SK-N-SH (cell line): ENCODE results near the gene MIDN. TPM values are rescaled to one million over a fixed set of nuclear protein-coding genes. Genes with fewer than 3 reads are reported as not detected.

Experiments used
- CTCF ChIA-PET: fragments of 300-600, 350-600 bp; formaldehyde crosslinking; extraction: SDS; loops from one replicate; lab custom pipeline; 2021; lab: Yijun Ruan, JAX
- POLR2A ChIA-PET: fragments of 350-600 bp; sonication (Branson Sonifier 250); formaldehyde crosslinking; extraction: SDS; loops from one replicate; lab custom pipeline; 2020; ENCODE audit warnings: antibody characterized with exemption, inconsistent platforms; lab: Yijun Ruan, JAX
- DNase-seq: peaks from one replicate; pipeline ENCODE4 v3.0.0; 2012
- H2AFZ ChIP-seq: fragments of 200-600 bp; sonication (generic); 2 replicates; pipeline ENCODE4 v1.8.1; 2016; ENCODE audit warnings: antibody characterized with exemption, mild to moderate bottlenecking, low read depth
- H3F3A ChIP-seq: fragments of 200-600 bp; sonication (generic); replicated peaks from 2 replicates; pipeline ENCODE3; 2016; ENCODE audit warnings: antibody characterized with exemption, mild to moderate bottlenecking; ENCODE audit not compliant: insufficient read depth
- H3K27ac ChIP-seq, 2 experiments: fragments of 200-500 bp in 1 of 2; fragments of 200-600 bp in 1 of 2; sonication (Bioruptor generic) in 1 of 2; sonication (generic), shearing (Covaris generic) in 1 of 2; 2 replicates each; pipeline versions ENCODE4 v1.5.1 to v1.6.1; 2014 to 2016; ENCODE audit warnings: low read depth in 2 of 2, inconsistent platforms in 1 of 2, low read length in 1 of 2, mild to moderate bottlenecking in 1 of 2, mixed read lengths in 1 of 2
- H3K27me3 ChIP-seq: fragments of 200-600 bp; sonication (generic), shearing (Covaris generic); 2 replicates; pipeline ENCODE4 v1.6.1; 2016; ENCODE audit warnings: mixed run types; ENCODE audit not compliant: insufficient read depth
- H3K36me3 ChIP-seq, 2 experiments: fragments of 200-500 bp in 1 of 2; fragments of 200-600 bp in 1 of 2; sonication (Bioruptor generic) in 1 of 2; sonication (generic) in 1 of 2; replicated peaks in 1 of 2; 2 replicates each; pipeline versions ENCODE3 to v1.5.1; 2014 to 2016; ENCODE audit warnings: low read length in 1 of 2, mild to moderate bottlenecking in 1 of 2; ENCODE audit not compliant: insufficient read depth in 2 of 2, control insufficient read depth in 1 of 2
- H3K4me1 ChIP-seq, 2 experiments: fragments of 200-500 bp in 1 of 2; fragments of 200-600 bp in 1 of 2; sonication (Bioruptor generic) in 1 of 2; sonication (generic), shearing (Covaris generic) in 1 of 2; 2 replicates each; pipeline versions ENCODE4 v1.5.1 to v1.6.1; 2014 to 2016; ENCODE audit warnings: low read depth in 1 of 2, low read length in 1 of 2, mixed run types in 1 of 2; ENCODE audit not compliant: insufficient read depth in 2 of 2, control insufficient read depth in 1 of 2
- H3K4me2 ChIP-seq: fragments of 200-600 bp; sonication (generic), shearing (Covaris generic); 2 replicates; pipeline ENCODE4 v1.6.1; 2017; ENCODE audit warnings: mixed run types
- H3K4me3 ChIP-seq, 2 experiments: fragments of 200-500 bp in 1 of 2; fragments of 200-600 bp in 1 of 2; sonication (Bioruptor generic) in 1 of 2; sonication (generic), shearing (Covaris generic) in 1 of 2; 2 replicates each; pipeline versions ENCODE4 v1.5.1 to v1.8.1; 2014 to 2016; ENCODE audit warnings: low read depth in 2 of 2, inconsistent platforms in 1 of 2, low read length in 1 of 2, mild to moderate bottlenecking in 1 of 2, mixed read lengths in 1 of 2, moderate library complexity in 1 of 2
- H3K79me2 ChIP-seq: fragments of 200-600 bp; sonication (generic); 2 replicates; pipeline ENCODE4 v1.8.1; 2017; ENCODE audit warnings: mild to moderate bottlenecking; ENCODE audit not compliant: insufficient read depth
- H3K9ac ChIP-seq: fragments of 200-600 bp; sonication (generic); 2 replicates; pipeline ENCODE4 v1.6.1; 2017; ENCODE audit warnings: mixed run types
- H3K9me2 ChIP-seq: fragments of 200-600 bp; sonication (generic); 2 replicates; pipeline ENCODE4 v1.6.1; 2017; ENCODE audit warnings: mixed run types
- H3K9me3 ChIP-seq: fragments of 200-600 bp; sonication (generic); 2 replicates; pipeline ENCODE4 v1.6.1; 2017; ENCODE audit warnings: mixed run types, mild to moderate bottlenecking, moderate library complexity
- H4K20me1 ChIP-seq: fragments of 200-600 bp; sonication (generic); 2 replicates; pipeline ENCODE4 v1.6.1; 2017; ENCODE audit warnings: mild to moderate bottlenecking, mixed run types; ENCODE audit not compliant: insufficient read depth
- CTCF ChIP-seq: fragments of 200-600 bp; sonication (generic); IDR thresholded peaks from 2 replicates; pipeline ENCODE4 v1.6.1; 2017; ENCODE audit warnings: antibody characterized with exemption, mild to moderate bottlenecking, moderate library complexity
- EP300 ChIP-seq, 2 experiments: IDR thresholded peaks; 2 replicates each; pipeline versions ENCODE4 v1.4.0 to v1.6.1; 2012; ENCODE audit warnings: borderline replicate concordance in 1 of 2, low read depth in 1 of 2, low read length in 1 of 2
- FOSL2 ChIP-seq: IDR thresholded peaks from 2 replicates; pipeline ENCODE4 v1.4.0; 2012; ENCODE audit warnings: low read depth, mild to moderate bottlenecking, moderate library complexity, borderline replicate concordance
- FOXJ3 ChIP-seq: sonication (generic); formaldehyde crosslinking; IDR thresholded peaks from 2 replicates; pipeline ENCODE4 v1.5.1; 2020; ENCODE audit warnings: mild to moderate bottlenecking, missing genetic modification reagents
- FOXM1 ChIP-seq: IDR thresholded peaks from 2 replicates; pipeline ENCODE4 v1.4.0; 2012; ENCODE audit warnings: low read depth, mild to moderate bottlenecking
- GABPA ChIP-seq: IDR thresholded peaks from 2 replicates; pipeline ENCODE4 v1.4.0; 2012; ENCODE audit warnings: low read depth, mild to moderate bottlenecking
- GATA2 ChIP-seq: sonication (generic); formaldehyde crosslinking; IDR thresholded peaks from 2 replicates; pipeline ENCODE4 v1.5.0; 2020; ENCODE audit warnings: mild to moderate bottlenecking, missing genetic modification reagents
- JUND ChIP-seq: IDR thresholded peaks from 2 replicates; pipeline ENCODE4 v1.4.0; 2012
- MEF2A ChIP-seq: IDR thresholded peaks from 2 replicates; pipeline ENCODE4 v1.4.0; 2012; ENCODE audit warnings: low read depth, borderline replicate concordance
- NFIC ChIP-seq: IDR thresholded peaks from 2 replicates; pipeline ENCODE4 v1.4.0; 2012; ENCODE audit warnings: borderline replicate concordance
- NRF1 ChIP-seq: IDR thresholded peaks from 2 replicates; pipeline ENCODE4 v1.6.1; 2012; ENCODE audit warnings: low read depth, mild to moderate bottlenecking, low read length
- PBX3 ChIP-seq: IDR thresholded peaks from 2 replicates; pipeline ENCODE4; 2012
- RAD21 ChIP-seq: IDR thresholded peaks from 2 replicates; pipeline ENCODE4 v1.6.1; 2012; ENCODE audit warnings: mild to moderate bottlenecking, low read length
- RCOR1 ChIP-seq: fragments of 150-350 bp; IDR thresholded peaks from 2 replicates; pipeline ENCODE4 v1.6.1; 2017; ENCODE audit warnings: antibody characterized with exemption, low read length
- SIN3A ChIP-seq: IDR thresholded peaks from 2 replicates; pipeline ENCODE4 v1.6.1; 2012; ENCODE audit warnings: low read depth, mild to moderate bottlenecking, low read length, moderate library complexity, borderline replicate concordance
- TAF1 ChIP-seq: IDR thresholded peaks from 2 replicates; pipeline ENCODE4 v1.6.1; 2012; ENCODE audit warnings: low read depth, mild to moderate bottlenecking, low read length, moderate library complexity, borderline replicate concordance
- TEAD4 ChIP-seq: IDR thresholded peaks from 2 replicates; pipeline ENCODE4 v1.4.0; 2012; ENCODE audit warnings: mild to moderate bottlenecking, borderline replicate concordance; ENCODE audit not compliant: insufficient read depth
- YY1 ChIP-seq: IDR thresholded peaks from 2 replicates; pipeline ENCODE4 v1.4.0; 2012; ENCODE audit warnings: low read depth, mild to moderate bottlenecking
- WGBS: methylation state at CpG from one replicate; pipeline ENCODE4 v1.1.6; 2017; ENCODE audit warnings: low lambda C conversion rate; 5-methylcytosine and 5-hydroxymethylcytosine counted together
- polyA plus RNA-seq, 3 experiments: library from polyadenylated mRNA; depleted of rRNA; stranded (reverse); fragments of >200 nt; gene quantifications; 2 replicates each; pipeline ENCODE4 v1.2.3, GENCODE V29; 2012
- TF ChIP-seq, protein P1 (sequence below): IDR thresholded peaks from 2 replicates; pipeline ENCODE4 v1.4.0; 2012; ENCODE audit warnings: low read depth, borderline replicate concordance
- TF ChIP-seq, protein P2 (sequence below): fragments of 150-350 bp; IDR thresholded peaks from 2 replicates; pipeline ENCODE4 v1.6.1; 2017; ENCODE audit warnings: antibody characterized with exemption, low read length, low read depth, borderline replicate concordance

Gene MIDN
- polyA plus RNA-seq, 1 of the 3 experiments (the other 2 are of a cell fraction), result 13.9 TPM

GRCh38 chr19:1232652-1233072 lies 15.7 kb upstream of the MIDN start:
- TF ChIP-seq EP300 (IDR thresholded peaks at IDR 0.05; ENCODE audit: borderline replicate concordance in 1 of 2, low read depth in 1 of 2, low read length in 1 of 2) (no peak), NFIC (no peak), RAD21 (no peak), MEF2A (no peak)
- Histone ChIP-seq H3K4me2 (no peak overlapping the region), H4K20me1 (peaks cover 24% of the 10 kb centered on the region), H3K9me3 (no peaks in the 10 kb centered on the region), H3K36me3 (peaks cover 0 to 48% of the 10 kb centered on the region in 2 experiments), H2AFZ (no peak overlapping the region), H3K4me1 (peaks cover 0 to 9% of the 10 kb centered on the region in 2 experiments; a peak in 1 of 4 replicates), H3K79me2 (peaks cover 11% of the 10 kb centered on the region; the same call in 1 of the 2 replicates), H3K9me2 (no peaks in the 10 kb centered on the region), H3F3A (peaks cover 14% of the 10 kb centered on the region), H3K9ac (no peak overlapping the region), H3K27me3 (no peaks in the 10 kb centered on the region), H3K4me3 (no peak overlapping the region), H3K27ac (no peak overlapping the region)
- CTCF ChIA-PET, result interaction anchor here (0.6 to 5.7 kb wide), 6 partner anchors 11 to 1042 kb away, joined by 3 to 82 read pairs (median 4); no protein-coding TSS in a partner anchor
- no peak for DNase-seq
- 73% methylated on average over 13 of the region's 15 CpGs for WGBS
- POLR2A ChIA-PET, result no interaction called here

- Histone ChIP-seq H3K27me3 (no peaks in the 10 kb centered on the region), H3K36me3 (peaks cover 0 to 43% of the 10 kb centered on the region in 2 experiments), H2AFZ (no peak overlapping the region), H3K27ac (no peak overlapping the region), H3K9ac (no peak overlapping the region), H3K4me3 (no peak overlapping the region), H4K20me1 (peaks cover 24% of the 10 kb centered on the region), H3K79me2 (peaks cover 11% of the 10 kb centered on the region; the same call in 1 of the 2 replicates), H3K9me2 (no peaks in the 10 kb centered on the region), H3F3A (peaks cover 15% of the 10 kb centered on the region), H3K4me1 (peaks cover 0 to 10% of the 10 kb centered on the region in 2 experiments; a peak in 1 of 4 replicates), H3K4me2 (no peak overlapping the region), H3K9me3 (no peaks in the 10 kb centered on the region)
- CTCF ChIA-PET, result interaction anchor here (0.6 to 5.7 kb wide), 5 partner anchors 11 to 1042 kb away, joined by 4 to 82 read pairs (median 4); no protein-coding TSS in a partner anchor
- WGBS, result 96% methylated on average over 4 of the region's 24 CpGs
- POLR2A ChIA-PET, result no interaction called here
- DNase-seq, result no peak
- TF ChIP-seq JUND (no peak), YY1 (no peak), NRF1 (no peak), NFIC (no peak), FOXJ3 (no peak), RAD21 (no peak), GABPA (no peak), TAF1 (no peak), FOXM1 (no peak), SIN3A (no peak), RCOR1 (no peak), FOSL2 (no peak), TEAD4 (no peak), PBX3 (no peak), GATA2 (CRISPR knock-in tag) (no peak), CTCF (no peak)
- TF ChIP-seq, protein P1, sequence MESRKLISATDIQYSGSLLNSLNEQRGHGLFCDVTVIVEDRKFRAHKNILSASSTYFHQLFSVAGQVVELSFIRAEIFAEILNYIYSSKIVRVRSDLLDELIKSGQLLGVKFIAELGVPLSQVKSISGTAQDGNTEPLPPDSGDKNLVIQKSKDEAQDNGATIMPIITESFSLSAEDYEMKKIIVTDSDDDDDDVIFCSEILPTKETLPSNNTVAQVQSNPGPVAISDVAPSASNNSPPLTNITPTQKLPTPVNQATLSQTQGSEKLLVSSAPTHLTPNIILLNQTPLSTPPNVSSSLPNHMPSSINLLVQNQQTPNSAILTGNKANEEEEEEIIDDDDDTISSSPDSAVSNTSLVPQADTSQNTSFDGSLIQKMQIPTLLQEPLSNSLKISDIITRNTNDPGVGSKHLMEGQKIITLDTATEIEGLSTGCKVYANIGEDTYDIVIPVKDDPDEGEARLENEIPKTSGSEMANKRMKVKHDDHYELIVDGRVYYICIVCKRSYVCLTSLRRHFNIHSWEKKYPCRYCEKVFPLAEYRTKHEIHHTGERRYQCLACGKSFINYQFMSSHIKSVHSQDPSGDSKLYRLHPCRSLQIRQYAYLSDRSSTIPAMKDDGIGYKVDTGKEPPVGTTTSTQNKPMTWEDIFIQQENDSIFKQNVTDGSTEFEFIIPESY, result no peak
- TF ChIP-seq, protein P2, sequence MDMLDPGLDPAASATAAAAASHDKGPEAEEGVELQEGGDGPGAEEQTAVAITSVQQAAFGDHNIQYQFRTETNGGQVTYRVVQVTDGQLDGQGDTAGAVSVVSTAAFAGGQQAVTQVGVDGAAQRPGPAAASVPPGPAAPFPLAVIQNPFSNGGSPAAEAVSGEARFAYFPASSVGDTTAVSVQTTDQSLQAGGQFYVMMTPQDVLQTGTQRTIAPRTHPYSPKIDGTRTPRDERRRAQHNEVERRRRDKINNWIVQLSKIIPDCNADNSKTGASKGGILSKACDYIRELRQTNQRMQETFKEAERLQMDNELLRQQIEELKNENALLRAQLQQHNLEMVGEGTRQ, result no peak
These were observed 15.2 kb upstream of the MIDN start for GRCh38 chr19:1233115-1233667.
